Sigmoid colon (tissue), 7 donors: ENCODE data around the gene RAP2A. TPM values are rescaled to one million over a fixed set of nuclear protein-coding genes. Genes with fewer than 3 reads are reported as not detected.

Experiments
- DNase-seq: peaks from one replicate; pipeline ENCODE4 v3.0.0-alpha.2; 2019
- H3K27ac ChIP-seq, 4 donors: fragments of 200-600 bp; sonication (generic); one replicate each; pipeline ENCODE4 v1.5.1; 2016 to 2019; ENCODE audit warnings: mild to moderate bottlenecking in 1 of 4
- H3K27me3 ChIP-seq, 3 donors: fragments of 200-600 bp; sonication (generic); one replicate each; pipeline ENCODE4 v1.5.1; 2019; ENCODE audit warnings: mild to moderate bottlenecking in 1 of 3
- H3K36me3 ChIP-seq, 4 donors: fragments of 200-600 bp; sonication (generic); one replicate each; pipeline ENCODE4 v1.5.1; 2016 to 2019
- H3K4me1 ChIP-seq, 4 donors: fragments of 200-600 bp; sonication (generic); one replicate each; pipeline ENCODE4 v1.5.1; 2017 to 2019
- H3K4me3 ChIP-seq, 4 donors: fragments of 200-600 bp; sonication (generic); one replicate each; pipeline ENCODE4 v1.5.1; 2017 to 2019; ENCODE audit warnings: mild to moderate bottlenecking in 2 of 4, moderate library complexity in 1 of 4
- H3K9me3 ChIP-seq, 4 donors: fragments of 200-600 bp in 3 of 4; sonication (generic) in 3 of 4; one replicate each; pipeline versions ENCODE4 v1.5.1 to v1.6.1; 2013 to 2019
- CTCF ChIP-seq, 4 experiments: fragments of 450-650 bp in 3 of 4; fragments of 200-600 bp in 1 of 4; IDR thresholded peaks; one replicate each; pipeline ENCODE4 v1.5.1; 2016 to 2019; ENCODE audit warnings: antibody characterized with exemption in 4 of 4, mild to moderate bottlenecking in 3 of 4, moderate library complexity in 2 of 4
- EP300 ChIP-seq, 4 donors: sonication (generic); formaldehyde crosslinking; IDR thresholded peaks; one replicate each; pipeline ENCODE4 v1.6.1; 2017; ENCODE audit warnings: antibody characterized with exemption in 4 of 4
- POLR2A ChIP-seq, 2 donors: fragments of 450-650 bp; IDR thresholded peaks; one replicate each; pipeline ENCODE4 v1.6.1; 2016; ENCODE audit warnings: antibody characterized with exemption in 2 of 2, mild to moderate bottlenecking in 2 of 2, moderate library complexity in 2 of 2
- POLR2AphosphoS5 ChIP-seq, 4 donors: sonication (generic); formaldehyde crosslinking; IDR thresholded peaks; one replicate each; pipeline ENCODE4 v1.6.1; 2017; ENCODE audit warnings: antibody characterized with exemption in 4 of 4
- WGBS, 2 donors: extraction: QIAGEN DNeasy Blood & Tissue Kit; methylation state at CpG; one replicate each; pipeline ENCODE4 v1.1.7; 2013; 5-methylcytosine and 5-hydroxymethylcytosine counted together
- intact Hi-C: fragments of 100-400 bp; cut with DNase I; formaldehyde crosslinking; loops from one replicate; pipeline ENCODE4 v1.15.1; 2023
- polyA plus RNA-seq, 3 donors: library from polyadenylated mRNA; stranded (reverse); fragments of 200-250 nt; gene quantifications; one replicate each; pipeline ENCODE4 v1.2.3, GENCODE V29; 2013
- total RNA-seq, 4 donors: library from RNA; depleted of rRNA; stranded (reverse); fragments of >200 nt; gene quantifications; one replicate each; pipeline ENCODE4 v1.1.0, GENCODE V29; 2016
- donor health status: healthy with polysubstance abuse.
- donor health status: Bipolar disorder and iron deficiency.
- donor health status: healthy.

Gene RAP2A
- total and polyA plus RNA-seq, 7 donors: 8.0 to 27.7 (median 17.9) TPM

GRCh38 chr13:97492684-97493371, 58.9 kb downstream of the RAP2A start:
- no peaks in the 10 kb centered on the region for H3K27me3 ChIP-seq
- no peak for DNase-seq
- TF ChIP-seq EP300 (IDR thresholded peaks at IDR 0.05): no peak
- TF ChIP-seq CTCF (IDR thresholded peaks at IDR 0.05): no peak
- no peak for TF ChIP-seq POLR2AphosphoS5 (IDR thresholded peaks at IDR 0.05)
- no peak for TF ChIP-seq POLR2A (IDR thresholded peaks at IDR 0.05)
- H3K9me3 ChIP-seq: peaks cover 0 to 7% (median 0%) of the 10 kb centered on the region in 4 donors
- no peaks in the 10 kb centered on the region for H3K36me3 ChIP-seq
- intact Hi-C loops: no loop called here
- no peak overlapping the region for H3K27ac ChIP-seq
- WGBS, 2 donors: 93 to 96% methylated on average over 2 of the region's 2 CpGs
- H3K4me3 ChIP-seq: no peak overlapping the region
- no peaks in the 10 kb centered on the region for H3K4me1 ChIP-seq

GRCh38 chr13:97493456-97493855, 59.5 kb downstream of the RAP2A start:
- intact Hi-C loops: no loop called here
- Histone ChIP-seq H3K9me3 (peaks cover 0 to 7% (median 0%) of the 10 kb centered on the region in 4 donors), H3K36me3 (no peaks in the 10 kb centered on the region), H3K27ac (no peak overlapping the region), H3K27me3 (no peaks in the 10 kb centered on the region), H3K4me1 (no peaks in the 10 kb centered on the region), H3K4me3 (no peak overlapping the region)
- TF ChIP-seq CTCF (IDR thresholded peaks at IDR 0.05): no peak
- TF ChIP-seq EP300 (IDR thresholded peaks at IDR 0.05): no peak
- no peak for TF ChIP-seq POLR2AphosphoS5 (IDR thresholded peaks at IDR 0.05)
- no peak for TF ChIP-seq POLR2A (IDR thresholded peaks at IDR 0.05)
- WGBS, 2 donors: 18 to 48% methylated on average over 1 of the region's 1 CpG
- no peak for DNase-seq

- H3K4me1 ChIP-seq: no peaks in the 10 kb centered on the region
- no peak for DNase-seq
- no peaks in the 10 kb centered on the region for H3K27me3 ChIP-seq
- intact Hi-C loops: no loop called here
- H3K36me3 ChIP-seq: no peaks in the 10 kb centered on the region
- H3K27ac ChIP-seq: no peak overlapping the region
- no peak overlapping the region for H3K4me3 ChIP-seq
- TF ChIP-seq EP300 (IDR thresholded peaks at IDR 0.05) (no peak), CTCF (IDR thresholded peaks at IDR 0.05) (no peak), POLR2AphosphoS5 (IDR thresholded peaks at IDR 0.05) (no peak), POLR2A (IDR thresholded peaks at IDR 0.05) (no peak)
- WGBS, 2 donors: 90 to 92% methylated on average over 8 of the region's 8 CpGs
- peaks cover 0 to 7% (median 0%) of the 10 kb centered on the region in 4 donors for H3K9me3 ChIP-seq
Observed at GRCh38 chr13:97495678-97496077, 61.7 kb downstream of the RAP2A start.

- intact Hi-C loops: no loop called here
- no peak for DNase-seq
- Histone ChIP-seq H3K27ac (no peak overlapping the region), H3K4me1 (no peaks in the 10 kb centered on the region), H3K36me3 (no peaks in the 10 kb centered on the region), H3K27me3 (no peaks in the 10 kb centered on the region), H3K4me3 (no peak overlapping the region), H3K9me3 (peaks cover 0 to under 1% (median 0%) of the 10 kb centered on the region in 4 donors)
- TF ChIP-seq EP300 (IDR thresholded peaks at IDR 0.05) (no peak), POLR2A (IDR thresholded peaks at IDR 0.05) (no peak), POLR2AphosphoS5 (IDR thresholded peaks at IDR 0.05) (no peak), CTCF (IDR thresholded peaks at IDR 0.05) (no peak)
- WGBS, 2 donors: 85 to 93% methylated on average over 2 of the region's 2 CpGs
Observed at GRCh38 chr13:97496511-97496910, 62.5 kb downstream of the RAP2A start.

GRCh38 chr13:97497400-97497799, 63.4 kb downstream of the RAP2A start:
- 78 to 82% methylated on average over 3 of the region's 3 CpGs for WGBS, 2 donors
- Histone ChIP-seq H3K27ac (no peak overlapping the region), H3K9me3 (no peaks in the 10 kb centered on the region), H3K36me3 (no peaks in the 10 kb centered on the region), H3K4me1 (peaks cover 0 to 8% (median 2%) of the 10 kb centered on the region in 4 donors), H3K4me3 (no peak overlapping the region), H3K27me3 (no peaks in the 10 kb centered on the region)
- TF ChIP-seq CTCF (IDR thresholded peaks at IDR 0.05) (no peak), POLR2AphosphoS5 (IDR thresholded peaks at IDR 0.05) (no peak), POLR2A (IDR thresholded peaks at IDR 0.05) (no peak), EP300 (IDR thresholded peaks at IDR 0.05) (no peak)
- intact Hi-C loops: no loop called here
- no peak for DNase-seq
